PC-9 (cell line): ENCODE measurements around the gene MYBBP1A. TPM values are rescaled to one million over a fixed set of nuclear protein-coding genes. Genes with fewer than 3 reads are reported as not detected.
A peak's percentile ranks its signal among the peaks of the same experiment; 100 is the strongest.

Experiments
- BruUV-seq: library from RNA; stranded (reverse); fragments of 400-500 nt; replicated peaks from 2 replicates; lab custom pipeline; 2021; lab: Mats Ljungman, UMichigan
- CTCF ChIA-PET: fragments of 300-600 bp; sonication (Branson Sonifier 250); formaldehyde crosslinking; loops from one replicate; lab custom pipeline; 2022; ENCODE audit warnings: antibody characterized with exemption; lab: Charles Lee
- POLR2A ChIA-PET: fragments of 300-600 bp; sonication (Branson Sonifier 250); formaldehyde crosslinking; loops from one replicate; lab custom pipeline; 2022; ENCODE audit warnings: antibody characterized with exemption; ENCODE audit not compliant: unreplicated experiment; lab: Charles Lee
- DNase-seq, 2 experiments: peaks; one replicate each; pipeline versions ENCODE4 v3.0.0 to v3.0.0-alpha.2; 2015 to 2022; ENCODE audit warnings: mixed read lengths in 1 of 2
- H2AFZ ChIP-seq: fragments of 200-600 bp; sonication (generic); 2 replicates; pipeline ENCODE4 v1.8.1; 2017; ENCODE audit warnings: antibody characterized with exemption
- H3F3A ChIP-seq: fragments of 200-600 bp; sonication (generic); 2 replicates; pipeline ENCODE4 v1.8.1; 2017; ENCODE audit warnings: antibody characterized with exemption, mild to moderate bottlenecking, low read depth; ENCODE audit not compliant: insufficient read depth
- H3K27ac ChIP-seq: fragments of 200-600 bp; sonication (generic); 2 replicates; pipeline ENCODE4 v1.6.1; 2016; ENCODE audit warnings: mixed run types
- H3K27me3 ChIP-seq: fragments of 200-600 bp; sonication (generic); 2 replicates; pipeline ENCODE4 v1.6.1; 2016; ENCODE audit warnings: low read depth, mixed run types; ENCODE audit not compliant: insufficient read depth
- H3K36me3 ChIP-seq: fragments of 200-600 bp; sonication (generic); 2 replicates; pipeline ENCODE4 v1.6.1; 2016; ENCODE audit warnings: low read depth, mixed run types
- H3K4me1 ChIP-seq: fragments of 200-600 bp; sonication (generic); replicated peaks from 2 replicates; pipeline ENCODE4 v1.6.1; 2016; ENCODE audit warnings: mixed run types; ENCODE audit not compliant: insufficient read depth
- H3K4me2 ChIP-seq: fragments of 200-600 bp; sonication (generic); 2 replicates; pipeline ENCODE4 v1.6.1; 2017; ENCODE audit warnings: mixed run types
- H3K4me3 ChIP-seq: fragments of 200-600 bp; sonication (generic); 2 replicates; pipeline ENCODE4 v1.6.1; 2016; ENCODE audit warnings: mixed run types
- H3K79me2 ChIP-seq: fragments of 200-600 bp; sonication (generic); 2 replicates; pipeline ENCODE4 v1.6.1; 2017; ENCODE audit warnings: low read depth, mixed run types
- H3K9me2 ChIP-seq: fragments of 200-600 bp; sonication (generic); 2 replicates; pipeline ENCODE4 v1.8.1; 2017; ENCODE audit warnings: mild to moderate bottlenecking; ENCODE audit not compliant: insufficient read depth
- H3K9me3 ChIP-seq: fragments of 200-600 bp; sonication (generic); 2 replicates; pipeline ENCODE4 v1.8.1; 2016; ENCODE audit warnings: low read depth; ENCODE audit not compliant: insufficient read depth
- H4K20me1 ChIP-seq: fragments of 200-600 bp; sonication (generic); 2 replicates; pipeline ENCODE4 v1.8.1; 2017; ENCODE audit not compliant: insufficient read depth
- CTCF ChIP-seq: fragments of 200-600 bp; sonication (generic); conservative IDR thresholded peaks from 2 replicates; pipeline ENCODE4 v1.6.1; 2017; ENCODE audit warnings: mixed run types, antibody characterized with exemption, mild to moderate bottlenecking, moderate library complexity
- EZH2 ChIP-seq: fragments of 200-600 bp; sonication (generic); IDR thresholded peaks from 2 replicates; pipeline ENCODE4 v1.8.0; 2017; ENCODE audit warnings: antibody characterized with exemption, low read depth
- intact Hi-C: fragments of 100-400 bp; cut with micrococcal nuclease; formaldehyde crosslinking; loops from one replicate; pipeline ENCODE4 v1.10.0; 2022; ENCODE audit not compliant: unreplicated experiment
- total RNA-seq: library from RNA; stranded (reverse); gene quantifications from 2 replicates; pipeline ENCODE4 v1.2.3, GENCODE V29; 2021

Gene MYBBP1A
- total RNA-seq, 1 experiment from 2014 or later = 89.1 TPM

- intact Hi-C loops = loop anchor here (5.0 kb wide), 1 partner anchor 119 kb away; no protein-coding TSS in a partner anchor
- CTCF ChIA-PET = interaction anchor here (0.6 kb wide), 1 partner anchor 119 kb away, joined by 8 read pairs; no protein-coding TSS in a partner anchor
- H3K36me3 ChIP-seq = peaks cover 29% of the 10 kb centered on the region; the same call in 1 of the 2 replicates
Observed at GRCh38 chr17:4540687-4541327, 14.4 kb downstream of the MYBBP1A start.

GRCh38 chr17:4540224-4540651, 14.9 kb downstream of the MYBBP1A start:
- POLR2A ChIA-PET = no interaction called here
- no peak for DNase-seq
- no peaks in the 10 kb centered on the region for H3K9me3 ChIP-seq
- no TSS peak for BruUV-seq
- H3K27ac ChIP-seq = 0 out of 2 replicates have a peak overlapping the region, but pooled peaks have one; percentile 26
- H3K27me3 ChIP-seq = no peaks in the 10 kb centered on the region
- no peak overlapping the region for H3K4me3 ChIP-seq
- TF ChIP-seq EZH2 (no peak), CTCF (no peak; the same call in 1 of the 2 replicates)
- H3K36me3 ChIP-seq = peaks cover 25% of the 10 kb centered on the region; the same call in 1 of the 2 replicates
- no peak overlapping the region for H2AFZ ChIP-seq
- intact Hi-C loops = loop anchor here (5.0 kb wide), 1 partner anchor 118 kb away; no protein-coding TSS in a partner anchor
- no peaks in the 10 kb centered on the region for H3K4me1 ChIP-seq
- no peak overlapping the region for H3K4me2 ChIP-seq
- no peaks in the 10 kb centered on the region for H3K9me2 ChIP-seq
- no peaks in the 10 kb centered on the region for H3K79me2 ChIP-seq
- H3F3A ChIP-seq = peaks cover 90% of the 10 kb centered on the region
- CTCF ChIA-PET = interaction anchor here (0.6 kb wide), 1 partner anchor 118 kb away, joined by 8 read pairs; no protein-coding TSS in a partner anchor
- peaks cover 53% of the 10 kb centered on the region for H4K20me1 ChIP-seq

More at GRCh38 chr17:4540687-4541327, 14.4 kb downstream of the MYBBP1A start:
- Histone ChIP-seq H3K79me2 (no peaks in the 10 kb centered on the region), H3K4me3 (no peak overlapping the region), H3K4me1 (no peaks in the 10 kb centered on the region), H3K27me3 (no peaks in the 10 kb centered on the region), H3K4me2 (no peak overlapping the region), H3K9me2 (no peaks in the 10 kb centered on the region), H4K20me1 (peaks cover 57% of the 10 kb centered on the region), H3K9me3 (no peaks in the 10 kb centered on the region), H2AFZ (no peak overlapping the region), H3K27ac (0 out of 2 replicates have a peak overlapping the region, but pooled peaks have one; percentile 26), H3F3A (peaks cover 91% of the 10 kb centered on the region)
- no TSS peak for BruUV-seq
- TF ChIP-seq CTCF = no peak
- TF ChIP-seq EZH2 = no peak
- POLR2A ChIA-PET = no interaction called here
- DNase-seq = no peak

- Histone ChIP-seq H3K4me2 (no peak overlapping the region), H4K20me1 (peaks cover 53% of the 10 kb centered on the region), H3K4me1 (no peaks in the 10 kb centered on the region), H3K27me3 (no peaks in the 10 kb centered on the region), H2AFZ (no peak overlapping the region), H3F3A (peaks cover 92% of the 10 kb centered on the region), H3K79me2 (no peaks in the 10 kb centered on the region), H3K27ac (no peak overlapping the region), H3K9me2 (no peaks in the 10 kb centered on the region), H3K9me3 (no peaks in the 10 kb centered on the region), H3K4me3 (no peak overlapping the region), H3K36me3 (peaks cover 22% of the 10 kb centered on the region; the same call in 1 of the 2 replicates)
- intact Hi-C loops = loop anchor here (5.0 kb wide), 1 partner anchor 117 kb away; no protein-coding TSS in a partner anchor
- CTCF ChIA-PET = interaction anchor here (0.5 kb wide), 1 partner anchor 99 kb away, joined by 5 read pairs; no protein-coding TSS in a partner anchor
- TF ChIP-seq EZH2 (no peak), CTCF (no peak)
- POLR2A ChIA-PET = no interaction called here
- BruUV-seq = TSS peak; percentile 31
- DNase-seq = no peak
Observed at GRCh38 chr17:4539576-4540223, 15.5 kb downstream of the MYBBP1A start.
